Measurements from ENCODE around the gene ITGB2.

DNA sequence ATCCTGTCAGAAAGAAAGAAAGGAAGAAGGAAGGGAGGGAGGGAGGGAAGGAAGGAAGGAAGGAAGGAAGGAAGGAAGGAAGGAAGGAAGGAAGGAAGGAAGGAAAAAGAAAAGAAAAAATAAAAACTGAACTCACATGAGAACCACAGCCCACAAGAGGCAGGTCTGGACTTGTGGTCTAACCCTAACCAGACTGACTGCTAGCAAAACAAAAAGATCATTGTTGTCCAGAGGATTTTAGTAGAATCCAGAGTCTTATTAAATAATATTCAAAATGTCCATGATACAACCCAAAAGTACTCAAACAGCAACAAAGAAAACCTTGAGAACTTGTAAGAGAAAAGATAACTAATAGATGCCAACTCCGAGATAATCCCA, 4.7 kb upstream of the ITGB2 start:
- TF ChIP-seq, protein P1, sequence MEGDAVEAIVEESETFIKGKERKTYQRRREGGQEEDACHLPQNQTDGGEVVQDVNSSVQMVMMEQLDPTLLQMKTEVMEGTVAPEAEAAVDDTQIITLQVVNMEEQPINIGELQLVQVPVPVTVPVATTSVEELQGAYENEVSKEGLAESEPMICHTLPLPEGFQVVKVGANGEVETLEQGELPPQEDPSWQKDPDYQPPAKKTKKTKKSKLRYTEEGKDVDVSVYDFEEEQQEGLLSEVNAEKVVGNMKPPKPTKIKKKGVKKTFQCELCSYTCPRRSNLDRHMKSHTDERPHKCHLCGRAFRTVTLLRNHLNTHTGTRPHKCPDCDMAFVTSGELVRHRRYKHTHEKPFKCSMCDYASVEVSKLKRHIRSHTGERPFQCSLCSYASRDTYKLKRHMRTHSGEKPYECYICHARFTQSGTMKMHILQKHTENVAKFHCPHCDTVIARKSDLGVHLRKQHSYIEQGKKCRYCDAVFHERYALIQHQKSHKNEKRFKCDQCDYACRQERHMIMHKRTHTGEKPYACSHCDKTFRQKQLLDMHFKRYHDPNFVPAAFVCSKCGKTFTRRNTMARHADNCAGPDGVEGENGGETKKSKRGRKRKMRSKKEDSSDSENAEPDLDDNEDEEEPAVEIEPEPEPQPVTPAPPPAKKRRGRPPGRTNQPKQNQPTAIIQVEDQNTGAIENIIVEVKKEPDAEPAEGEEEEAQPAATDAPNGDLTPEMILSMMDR (IDR thresholded peaks at IDR 0.05; ENCODE audit: low read length), result no peak
- no peak for TF ChIP-seq EZH2 (IDR thresholded peaks at IDR 0.05; ENCODE audit: borderline replicate concordance, low read length)

Data from OCI-LY1 (cell line).